Keratinocyte (primary cell): ENCODE data around the gene DHRS12. TPM values are rescaled to one million over a fixed set of nuclear protein-coding genes. Genes with fewer than 3 reads are reported as not detected.

Experiments used
- DNase-seq: peaks from one replicate; pipeline ENCODE4 v3.0.0-alpha.2; 2011; ENCODE audit warnings: low read depth, missing footprints, low spot score
- FAIRE-seq: peaks from 2 replicates; lab custom pipeline; 2011; peaks lifted over from hg19 to GRCh38; lab: Jason Lieb, UNC
- H2AFZ ChIP-seq: 2 replicates; pipeline ENCODE4 v1.6.0; 2012; ENCODE audit warnings: low read length, control low read depth, inconsistent platforms; ENCODE audit not compliant: control insufficient read depth
- H3K27ac ChIP-seq: 2 replicates; pipeline ENCODE4 v1.5.1; 2011; ENCODE audit warnings: low read length; ENCODE audit not compliant: control insufficient read depth, insufficient read depth
- H3K27me3 ChIP-seq: 3 replicates; pipeline ENCODE4 v1.6.0; 2011; ENCODE audit warnings: low read length; ENCODE audit not compliant: control insufficient read depth, insufficient read depth; ENCODE audit errors: extremely low read depth
- H3K36me3 ChIP-seq, 2 experiments: 2 replicates in 1 of 2; 3 replicates in 1 of 2; pipeline ENCODE4 v1.5.1; 2011; ENCODE audit warnings: low read length in 2 of 2, mild to moderate bottlenecking in 1 of 2; ENCODE audit not compliant: control insufficient read depth in 2 of 2, insufficient read depth in 2 of 2; ENCODE audit errors: extremely low read depth in 1 of 2
- H3K4me1 ChIP-seq: 3 replicates; pipeline ENCODE4 v1.5.1; 2011; ENCODE audit warnings: low read length; ENCODE audit not compliant: control insufficient read depth, insufficient read depth; ENCODE audit errors: extremely low read depth
- H3K4me2 ChIP-seq: 3 replicates; pipeline ENCODE4 v1.6.0; 2011; ENCODE audit warnings: low read depth, low read length; ENCODE audit not compliant: control insufficient read depth, insufficient read depth; ENCODE audit errors: extremely low read depth
- H3K4me3 ChIP-seq, 3 experiments: fragments of 200-600 bp in 1 of 3; sonication (generic) in 1 of 3; 2 replicates in 2 of 3; 3 replicates in 1 of 3; pipeline ENCODE4 v1.5.1; 2011 to 2016; ENCODE audit warnings: low read length in 3 of 3, mild to moderate bottlenecking in 3 of 3, control low read depth in 2 of 3, inconsistent platforms in 1 of 3, low read depth in 1 of 3, mixed read lengths in 1 of 3, mixed run types in 1 of 3, moderate library complexity in 1 of 3; ENCODE audit not compliant: control insufficient read depth in 2 of 3, insufficient read depth in 2 of 3; ENCODE audit errors: extremely low read depth in 1 of 3
- H3K79me2 ChIP-seq: 2 replicates; pipeline ENCODE4 v1.6.0; 2012; ENCODE audit warnings: low read length; ENCODE audit not compliant: control insufficient read depth, insufficient read depth
- H3K9ac ChIP-seq: 3 replicates; pipeline ENCODE4 v1.6.0; 2011; ENCODE audit warnings: low read length; ENCODE audit not compliant: control insufficient read depth, insufficient read depth; ENCODE audit errors: extremely low read depth
- H3K9me1 ChIP-seq: 3 replicates; pipeline ENCODE4 v1.6.0; 2011; ENCODE audit warnings: low read length; ENCODE audit not compliant: control insufficient read depth, insufficient read depth; ENCODE audit errors: extremely low read depth
- H3K9me3 ChIP-seq: 2 replicates; pipeline ENCODE4 v1.5.1; 2012; ENCODE audit warnings: low read depth, low read length; ENCODE audit not compliant: control insufficient read depth
- H4K20me1 ChIP-seq: 3 replicates; pipeline ENCODE4 v1.6.0; 2011; ENCODE audit warnings: low read length; ENCODE audit not compliant: control insufficient read depth, insufficient read depth; ENCODE audit errors: extremely low read depth
- EZH2 ChIP-seq: IDR thresholded peaks from one replicate; pipeline ENCODE4 v1.6.1; 2012; ENCODE audit warnings: inconsistent platforms, mild to moderate bottlenecking, low read length, moderate library complexity
- dilution Hi-C: fragments of 300-500 bp; cut with MboI; formaldehyde crosslinking; loops from one replicate; pipeline ENCODE4 v1.7.0; 2020; ENCODE audit warnings: low sequenced_read_pairs; ENCODE audit not compliant: extremely low pct_ligation_motif_present
- polyA plus RNA-seq, 5 experiments: library from polyadenylated mRNA; depleted of rRNA in 3 of 5; stranded (reverse) in 3 of 5; stranded (forward) in 1 of 5; unstranded in 1 of 5; fragments of >200 nt; gene quantifications; 1 replicate in 1 of 5; 2 replicates in 3 of 5; 3 replicates in 1 of 5; pipeline versions ENCODE4 v1.2.1 to v1.2.3, GENCODE V29; 2011 to 2012; ENCODE audit warnings: missing spikeins in 2 of 5, low read depth in 1 of 5, low replicate concordance in 1 of 5
- TF ChIP-seq, protein P1 (sequence below), 3 experiments: IDR thresholded peaks in 1 of 3; conservative IDR thresholded peaks in 1 of 3; optimal IDR thresholded peaks in 1 of 3; 2 replicates in 2 of 3; 3 replicates in 1 of 3; pipeline versions ENCODE3 to v1.5.1; 2011; ENCODE audit warnings: low read length in 3 of 3, mild to moderate bottlenecking in 3 of 3, moderate library complexity in 2 of 3, control low read depth in 1 of 3, inconsistent platforms in 1 of 3; ENCODE audit not compliant: insufficient read depth in 2 of 3; ENCODE audit errors: extremely low read depth in 1 of 3

DHRS12 gene
- polyA plus RNA-seq, 1 donor (not counting 4 experiments of a cell fraction or from before 2014, with no cell fraction given) = 6.1 TPM

DNA sequence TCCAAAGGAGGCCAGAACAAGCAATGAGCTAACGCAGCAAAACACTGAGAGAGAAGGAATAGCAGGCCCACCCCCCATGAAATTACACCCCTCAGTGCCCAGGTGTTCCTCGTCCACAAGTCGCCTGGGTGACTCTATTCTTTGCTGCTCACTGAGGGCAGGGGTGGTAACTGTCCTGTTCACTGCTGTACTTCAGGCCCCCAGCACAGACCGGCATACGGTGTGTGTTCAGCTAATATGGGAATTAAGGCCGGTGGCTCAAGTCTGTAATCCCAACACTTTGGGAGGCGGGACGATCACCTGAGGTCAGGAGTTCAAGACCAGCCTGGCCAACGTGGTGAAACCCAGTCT, 31.9 kb downstream of the DHRS12 start:
- H3K9me1 ChIP-seq = no peaks in the 10 kb centered on the region
- FAIRE-seq (no peak), DNase-seq (no peak)
- H3K27ac ChIP-seq = no peak overlapping the region
- TF ChIP-seq, protein P1, sequence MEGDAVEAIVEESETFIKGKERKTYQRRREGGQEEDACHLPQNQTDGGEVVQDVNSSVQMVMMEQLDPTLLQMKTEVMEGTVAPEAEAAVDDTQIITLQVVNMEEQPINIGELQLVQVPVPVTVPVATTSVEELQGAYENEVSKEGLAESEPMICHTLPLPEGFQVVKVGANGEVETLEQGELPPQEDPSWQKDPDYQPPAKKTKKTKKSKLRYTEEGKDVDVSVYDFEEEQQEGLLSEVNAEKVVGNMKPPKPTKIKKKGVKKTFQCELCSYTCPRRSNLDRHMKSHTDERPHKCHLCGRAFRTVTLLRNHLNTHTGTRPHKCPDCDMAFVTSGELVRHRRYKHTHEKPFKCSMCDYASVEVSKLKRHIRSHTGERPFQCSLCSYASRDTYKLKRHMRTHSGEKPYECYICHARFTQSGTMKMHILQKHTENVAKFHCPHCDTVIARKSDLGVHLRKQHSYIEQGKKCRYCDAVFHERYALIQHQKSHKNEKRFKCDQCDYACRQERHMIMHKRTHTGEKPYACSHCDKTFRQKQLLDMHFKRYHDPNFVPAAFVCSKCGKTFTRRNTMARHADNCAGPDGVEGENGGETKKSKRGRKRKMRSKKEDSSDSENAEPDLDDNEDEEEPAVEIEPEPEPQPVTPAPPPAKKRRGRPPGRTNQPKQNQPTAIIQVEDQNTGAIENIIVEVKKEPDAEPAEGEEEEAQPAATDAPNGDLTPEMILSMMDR (optimal IDR thresholded peaks at IDR 0.05 in 1 of 3, IDR thresholded peaks at IDR 0.05 in 1 of 3, conservative IDR thresholded peaks at IDR 0.05 in 1 of 3; ENCODE audit: extremely low read depth in 1 of 3, insufficient read depth in 2 of 3, low read length in 3 of 3) = no peak
- no peak for TF ChIP-seq EZH2
- no peaks in the 10 kb centered on the region for H3K79me2 ChIP-seq
- no peak overlapping the region for H2AFZ ChIP-seq
- peaks cover 4% of the 10 kb centered on the region for H3K27me3 ChIP-seq
- H3K4me3 ChIP-seq = no peak overlapping the region
- H3K4me1 ChIP-seq = no peaks in the 10 kb centered on the region
- H4K20me1 ChIP-seq = no peaks in the 10 kb centered on the region
- H3K9me3 ChIP-seq = no peaks in the 10 kb centered on the region
- H3K4me2 ChIP-seq = no peak overlapping the region
- peaks cover 6 to 8% of the 10 kb centered on the region in 2 experiments for H3K36me3 ChIP-seq
- dilution Hi-C loops = no loop called here
- H3K9ac ChIP-seq = no peak overlapping the region

DNA sequence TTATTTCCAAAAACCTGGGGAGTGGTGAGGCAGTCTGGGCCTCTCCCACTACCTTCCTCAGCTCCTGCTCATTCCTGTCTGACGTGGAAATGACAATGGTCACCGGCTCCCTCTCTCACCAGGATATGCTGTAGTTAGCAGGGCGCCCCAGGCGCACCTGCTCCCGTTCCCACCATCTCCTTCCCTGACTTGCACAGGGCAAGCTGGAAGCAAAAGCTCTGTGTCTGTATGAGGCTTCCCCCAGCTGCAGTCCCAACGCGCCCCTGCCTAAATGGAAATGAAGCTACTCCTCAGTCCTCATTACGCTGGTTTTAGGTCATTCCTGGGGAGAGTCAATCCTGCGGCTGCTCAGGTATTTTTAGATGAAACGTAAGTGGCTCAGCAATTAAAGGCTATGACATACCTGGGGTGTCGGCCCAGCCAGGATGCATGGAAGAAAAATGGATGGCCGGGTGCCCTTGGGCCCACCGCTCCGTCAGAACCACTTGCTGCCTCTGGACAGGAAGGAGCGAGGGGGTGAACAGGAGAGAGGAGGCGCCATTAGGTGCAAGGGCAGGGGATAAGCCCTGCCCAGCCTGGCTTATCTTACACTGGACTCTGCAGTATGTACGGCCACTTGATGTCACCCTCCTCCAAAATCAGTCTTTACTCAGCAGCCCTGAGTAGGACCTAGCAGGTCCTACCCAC, 32.4 kb downstream of the DHRS12 start:
- TF ChIP-seq, protein P1 (optimal IDR thresholded peaks at IDR 0.05 in 1 of 3, IDR thresholded peaks at IDR 0.05 in 1 of 3, conservative IDR thresholded peaks at IDR 0.05 in 1 of 3; ENCODE audit: extremely low read depth in 1 of 3, insufficient read depth in 2 of 3, low read length in 3 of 3) = no peak
- TF ChIP-seq EZH2 = no peak
- H3K79me2 ChIP-seq = no peaks in the 10 kb centered on the region
- no peaks in the 10 kb centered on the region for H4K20me1 ChIP-seq
- DNase-seq (no peak), FAIRE-seq (no peak)
- H3K4me3 ChIP-seq = no peak overlapping the region
- no peak overlapping the region for H3K27ac ChIP-seq
- H3K9me1 ChIP-seq = no peaks in the 10 kb centered on the region
- H3K36me3 ChIP-seq = peaks cover 10 to 12% of the 10 kb centered on the region in 2 experiments
- peaks cover 4% of the 10 kb centered on the region for H3K27me3 ChIP-seq
- H3K4me2 ChIP-seq = no peak overlapping the region
- no peak overlapping the region for H3K9ac ChIP-seq
- no peaks in the 10 kb centered on the region for H3K4me1 ChIP-seq
- no peak overlapping the region for H2AFZ ChIP-seq
- dilution Hi-C loops = no loop called here
- no peaks in the 10 kb centered on the region for H3K9me3 ChIP-seq
